ENCODE results near the gene FCGR3A. TPM values are rescaled to one million over a fixed set of nuclear protein-coding genes. Genes with fewer than 3 reads are reported as not detected.
"Not testable (repeated sequence)": the region's sequence is repeated elsewhere in the genome, so short reads cannot be mapped to it uniquely, and the experiment has no call there.

The FCGR3A gene
- total and polyA plus RNA-seq, 2 experiments from 2014 or later = not detected

DNA sequence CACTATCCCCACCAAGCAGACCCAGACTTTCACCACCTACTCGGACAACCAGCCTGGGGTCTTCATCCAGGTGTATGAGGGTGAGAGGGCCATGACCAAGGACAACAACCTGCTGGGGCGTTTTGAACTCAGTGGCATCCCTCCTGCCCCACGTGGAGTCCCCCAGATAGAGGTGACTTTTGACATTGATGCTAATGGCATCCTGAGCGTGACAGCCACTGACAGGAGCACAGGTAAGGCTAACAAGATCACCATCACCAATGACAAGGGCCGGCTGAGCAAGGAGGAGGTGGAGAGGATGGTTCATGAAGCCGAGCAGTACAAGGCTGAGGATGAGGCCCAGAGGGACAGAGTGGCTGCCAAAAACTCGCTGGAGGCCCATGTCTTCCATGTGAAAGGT lies 23.7 kb downstream of the FCGR3A start:
- not testable (repeated sequence) for H3K27ac ChIP-seq; H3K79me2 ChIP-seq (ENCODE audit: insufficient read depth)

DNA sequence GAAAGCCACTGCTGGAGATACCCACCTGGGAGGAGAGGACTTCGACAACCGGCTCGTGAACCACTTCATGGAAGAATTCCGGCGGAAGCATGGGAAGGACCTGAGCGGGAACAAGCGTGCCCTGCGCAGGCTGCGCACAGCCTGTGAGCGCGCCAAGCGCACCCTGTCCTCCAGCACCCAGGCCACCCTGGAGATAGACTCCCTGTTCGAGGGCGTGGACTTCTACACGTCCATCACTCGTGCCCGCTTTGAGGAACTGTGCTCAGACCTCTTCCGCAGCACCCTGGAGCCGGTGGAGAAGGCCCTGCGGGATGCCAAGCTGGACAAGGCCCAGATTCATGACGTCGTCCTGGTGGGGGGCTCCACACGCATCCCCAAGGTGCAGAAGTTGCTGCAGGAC lies 24.3 kb downstream of the FCGR3A start:
- in situ Hi-C loops (cut with MboI) = not testable (repeated sequence)

More for the DNA sequence above, 23.7 kb downstream of the FCGR3A start:
- H3K9me2 ChIP-seq (ENCODE audit: insufficient read depth); H3K4me2 ChIP-seq (ENCODE audit: unreplicated experiment); H3K4me1 ChIP-seq (ENCODE audit: insufficient read depth); H3K27me3 ChIP-seq (replicated peaks; ENCODE audit: insufficient read depth); H3K4me3 ChIP-seq; H4K20me1 ChIP-seq (ENCODE audit: insufficient read depth); in situ Hi-C loops (cut with MboI); H3K36me3 ChIP-seq (ENCODE audit: low read depth); H3F3A ChIP-seq (ENCODE audit: insufficient read depth); H2AFZ ChIP-seq; DNase-seq; H3K9me3 ChIP-seq (ENCODE audit: low read depth); H3K9ac ChIP-seq: not testable (repeated sequence)
- WGBS, 2 experiments (ENCODE audit: low coverage in 1 of 2, low lambda C conversion rate in 2 of 2, missing lambda C conversion rate in 2 of 2) = 68 to 77% methylated on average over 7 of the region's 7 CpGs

DNA sequence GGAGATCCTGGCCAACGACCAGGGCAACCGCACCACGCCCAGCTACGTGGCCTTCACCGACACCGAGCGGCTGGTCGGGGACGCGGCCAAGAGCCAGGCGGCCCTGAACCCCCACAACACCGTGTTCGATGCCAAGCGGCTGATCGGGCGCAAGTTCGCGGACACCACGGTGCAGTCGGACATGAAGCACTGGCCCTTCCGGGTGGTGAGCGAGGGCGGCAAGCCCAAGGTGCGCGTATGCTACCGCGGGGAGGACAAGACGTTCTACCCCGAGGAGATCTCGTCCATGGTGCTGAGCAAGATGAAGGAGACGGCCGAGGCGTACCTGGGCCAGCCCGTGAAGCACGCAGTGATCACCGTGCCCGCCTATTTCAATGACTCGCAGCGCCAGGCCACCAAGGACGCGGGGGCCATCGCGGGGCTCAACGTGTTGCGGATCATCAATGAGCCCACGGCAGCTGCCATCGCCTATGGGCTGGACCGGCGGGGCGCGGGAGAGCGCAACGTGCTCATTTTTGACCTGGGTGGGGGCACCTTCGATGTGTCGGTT lies 24.8 kb downstream of the FCGR3A start:
- in situ Hi-C loops (cut with MboI); H3K4me1 ChIP-seq (ENCODE audit: insufficient read depth); H3K27ac ChIP-seq; H3K4me2 ChIP-seq (ENCODE audit: unreplicated experiment); H3K27me3 ChIP-seq (replicated peaks; ENCODE audit: insufficient read depth); H3K9me3 ChIP-seq (ENCODE audit: low read depth); H3K79me2 ChIP-seq (ENCODE audit: insufficient read depth); H3K9me2 ChIP-seq (ENCODE audit: insufficient read depth); H4K20me1 ChIP-seq (ENCODE audit: insufficient read depth); H3F3A ChIP-seq (ENCODE audit: insufficient read depth); H3K36me3 ChIP-seq (ENCODE audit: low read depth): not testable (repeated sequence)
- DNase-seq = peak; percentile 24
- H3K4me3 ChIP-seq = peak overlapping the region; percentile 79
- H2AFZ ChIP-seq = peak overlapping the region; percentile 62; the same call in 1 of the 2 replicates
- WGBS, 2 experiments (ENCODE audit: low coverage in 1 of 2, low lambda C conversion rate in 2 of 2, missing lambda C conversion rate in 2 of 2) = 3 to 5% methylated on average over 23 to 25 of the region's 55 CpGs
- H3K9ac ChIP-seq = peak overlapping the region; percentile 81

More for the DNA sequence above, 24.3 kb downstream of the FCGR3A start:
- WGBS, 2 experiments (ENCODE audit: low coverage in 1 of 2, low lambda C conversion rate in 2 of 2, missing lambda C conversion rate in 2 of 2) = 43 to 48% methylated on average over 16 to 21 of the region's 23 CpGs
- peak overlapping the region; percentile 79 for H3K4me3 ChIP-seq
- H3K27me3 ChIP-seq (replicated peaks; ENCODE audit: insufficient read depth); H3K27ac ChIP-seq; H3K9me2 ChIP-seq (ENCODE audit: insufficient read depth); DNase-seq; H3K79me2 ChIP-seq (ENCODE audit: insufficient read depth); H3K4me2 ChIP-seq (ENCODE audit: unreplicated experiment); H3K9me3 ChIP-seq (ENCODE audit: low read depth); H3F3A ChIP-seq (ENCODE audit: insufficient read depth); H3K4me1 ChIP-seq (ENCODE audit: insufficient read depth); H4K20me1 ChIP-seq (ENCODE audit: insufficient read depth); H3K36me3 ChIP-seq (ENCODE audit: low read depth); H3K9ac ChIP-seq: not testable (repeated sequence)
- peak overlapping the region; percentile 62; the same call in 1 of the 2 replicates for H2AFZ ChIP-seq

DNA sequence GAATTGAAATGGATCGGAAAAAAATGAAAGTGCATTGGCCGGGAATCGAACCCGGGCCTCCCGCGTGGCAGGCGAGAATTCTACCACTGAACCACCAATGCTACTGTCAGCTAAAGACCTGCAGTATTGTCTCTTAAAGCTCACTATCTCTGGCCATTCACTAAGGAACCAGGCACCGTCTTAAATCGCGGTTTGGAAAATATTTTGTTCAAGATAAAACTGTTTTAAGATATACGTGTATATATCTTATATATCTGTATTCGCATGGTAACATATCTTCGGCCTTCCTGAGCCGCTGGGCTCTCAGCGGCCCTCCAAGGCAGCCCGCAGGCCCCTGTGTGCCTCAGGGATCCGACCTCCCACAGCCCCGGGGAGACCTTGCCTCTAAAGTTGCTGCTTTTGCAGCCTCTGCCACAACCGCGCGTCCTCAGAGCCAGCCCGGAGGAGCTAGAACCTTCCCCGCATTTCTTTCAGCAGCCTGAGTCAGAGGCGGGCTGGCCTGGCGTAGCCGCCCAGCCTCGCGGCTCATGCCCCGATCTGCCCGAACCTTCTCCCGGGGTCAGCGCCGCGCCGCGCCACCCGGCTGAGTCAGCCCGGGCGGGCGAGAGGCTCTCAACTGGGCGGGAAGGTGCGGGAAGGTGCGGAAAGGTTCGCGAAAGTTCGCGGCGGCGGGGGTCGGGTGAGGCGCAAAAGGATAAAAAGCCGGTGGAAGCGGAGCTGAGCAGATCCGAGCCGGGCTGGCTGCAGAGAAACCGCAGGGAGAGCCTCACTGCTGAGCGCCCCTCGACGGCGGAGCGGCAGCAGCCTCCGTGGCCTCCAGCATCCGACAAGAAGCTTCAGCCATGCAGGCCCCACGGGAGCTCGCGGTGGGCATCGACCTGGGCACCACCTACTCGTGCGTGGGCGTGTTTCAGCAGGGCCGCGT lies 25.5 kb downstream of the FCGR3A start, which contains the start of gene HSPA6:
TSS of gene HSPA6 (plus strand) at position 724 of the 925 bp plus-strand sequence. CDS start at position 843, 119 bp downstream.
- 1% methylated on average over 56 to 60 of the region's 72 CpGs for WGBS, 2 experiments (ENCODE audit: low coverage in 1 of 2, low lambda C conversion rate in 2 of 2, missing lambda C conversion rate in 2 of 2)
- H3K4me1 ChIP-seq (ENCODE audit: insufficient read depth); H3K9me3 ChIP-seq (ENCODE audit: low read depth); H3K36me3 ChIP-seq (ENCODE audit: low read depth); H3K27me3 ChIP-seq (replicated peaks; ENCODE audit: insufficient read depth); H4K20me1 ChIP-seq (ENCODE audit: insufficient read depth); H3K9me2 ChIP-seq (ENCODE audit: insufficient read depth); in situ Hi-C loops (cut with MboI); H3K79me2 ChIP-seq (ENCODE audit: insufficient read depth); H3F3A ChIP-seq (ENCODE audit: insufficient read depth): not testable (repeated sequence)
- peak; percentile 93 for DNase-seq
- H3K4me3 ChIP-seq = peak within 1 kb of the TSS; percentile 79
- peak within 1 kb of the TSS; percentile 95 for H2AFZ ChIP-seq
- H3K27ac ChIP-seq = peak within 1 kb of the TSS; percentile 85
- H3K4me2 ChIP-seq (ENCODE audit: unreplicated experiment) = peak within 1 kb of the TSS; percentile 90
- H3K9ac ChIP-seq = peak within 1 kb of the TSS; percentile 81

DNA sequence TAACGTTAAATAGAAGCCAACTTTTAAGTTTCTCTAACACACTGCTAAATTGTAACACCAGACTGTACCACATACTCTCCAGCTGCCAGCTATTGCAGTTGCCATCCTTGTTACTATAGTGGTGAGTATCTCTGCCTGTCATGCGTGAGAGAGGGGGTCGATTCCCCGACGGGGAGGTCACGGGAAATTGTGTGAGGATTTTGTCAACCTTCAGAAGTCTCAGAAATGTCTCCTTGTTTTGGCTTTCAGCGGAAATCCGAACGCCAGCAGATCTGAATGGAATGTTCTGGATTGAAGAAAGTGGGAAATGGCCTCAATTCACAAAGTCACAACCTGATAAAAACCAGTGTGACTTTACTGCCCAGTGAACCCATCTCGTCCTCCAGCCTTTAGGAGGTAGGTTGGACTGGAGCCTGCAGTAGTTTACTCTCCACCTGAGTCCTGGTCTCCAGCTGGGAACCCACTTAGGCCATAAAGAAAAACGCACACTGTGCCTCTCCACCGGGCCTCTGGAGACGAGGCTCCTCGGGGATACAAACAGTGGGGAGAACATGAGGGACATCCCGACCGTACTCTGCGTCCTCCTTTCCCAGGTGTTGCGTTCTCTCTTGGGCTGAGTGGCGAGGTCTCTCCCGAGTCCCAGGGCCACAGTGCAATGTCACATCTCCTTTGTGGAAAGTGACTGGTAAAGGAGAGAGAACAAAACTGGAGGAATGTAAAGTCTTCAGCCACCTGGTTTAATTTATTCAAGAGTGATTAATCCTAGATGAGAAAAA lies 26.4 kb downstream of the FCGR3A start:
- H3K36me3 ChIP-seq (ENCODE audit: low read depth); H3K4me1 ChIP-seq (ENCODE audit: insufficient read depth); H2AFZ ChIP-seq; H3K79me2 ChIP-seq (ENCODE audit: insufficient read depth); H3K27me3 ChIP-seq (replicated peaks; ENCODE audit: insufficient read depth); H3K9ac ChIP-seq; H3F3A ChIP-seq (ENCODE audit: insufficient read depth); H4K20me1 ChIP-seq (ENCODE audit: insufficient read depth); DNase-seq; in situ Hi-C loops (cut with MboI); H3K9me2 ChIP-seq (ENCODE audit: insufficient read depth); H3K4me3 ChIP-seq; H3K9me3 ChIP-seq (ENCODE audit: low read depth); H3K4me2 ChIP-seq (ENCODE audit: unreplicated experiment); H3K27ac ChIP-seq: not testable (repeated sequence)
- WGBS, 2 experiments (ENCODE audit: low coverage in 1 of 2, low lambda C conversion rate in 2 of 2, missing lambda C conversion rate in 2 of 2) = 49 to 55% methylated on average over 18 to 20 of the region's 20 CpGs

DNA sequence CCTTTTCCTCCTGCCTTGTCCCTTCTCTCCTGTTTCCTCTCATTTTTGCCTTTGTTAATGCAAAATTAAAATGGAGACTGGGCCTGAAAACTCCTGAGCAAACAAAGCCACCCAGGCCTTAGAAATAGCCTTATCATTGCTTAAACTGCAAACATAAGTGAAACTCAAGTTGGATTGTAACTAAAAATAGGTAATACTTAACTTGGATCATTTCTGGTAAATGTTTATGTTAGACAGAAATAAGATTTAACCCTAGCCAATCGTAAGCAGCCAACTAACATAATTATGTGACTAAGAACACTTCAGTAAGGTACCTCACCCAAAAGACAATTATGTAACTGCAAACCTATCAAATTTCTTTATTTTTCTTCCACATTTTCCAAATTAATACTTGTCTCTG lies 35.7 kb downstream of the FCGR3A start:
- Histone ChIP-seq H3K4me1 (ENCODE audit: insufficient read depth) (peaks cover 16% of the 10 kb centered on the region), H3K4me3 (0 out of 2 replicates have a peak overlapping the region, but pooled peaks have one; percentile 1), H2AFZ (peak overlapping the region; percentile 73), H3K27ac (peak overlapping the region; percentile 40), H3K4me2 (ENCODE audit: unreplicated experiment) (peak overlapping the region; percentile 11), H3K9ac (peak overlapping the region; percentile 51)
- H3K9me3 ChIP-seq (ENCODE audit: low read depth); H4K20me1 ChIP-seq (ENCODE audit: insufficient read depth); H3K9me2 ChIP-seq (ENCODE audit: insufficient read depth); in situ Hi-C loops (cut with MboI); H3F3A ChIP-seq (ENCODE audit: insufficient read depth); H3K36me3 ChIP-seq (ENCODE audit: low read depth); H3K27me3 ChIP-seq (replicated peaks; ENCODE audit: insufficient read depth); H3K79me2 ChIP-seq (ENCODE audit: insufficient read depth): not testable (repeated sequence)
- 87 to 88% methylated on average over 1 of the region's 1 CpG for WGBS, 2 experiments (ENCODE audit: low coverage in 1 of 2, low lambda C conversion rate in 2 of 2, missing lambda C conversion rate in 2 of 2)
- DNase-seq = peak; percentile 16

DNA sequence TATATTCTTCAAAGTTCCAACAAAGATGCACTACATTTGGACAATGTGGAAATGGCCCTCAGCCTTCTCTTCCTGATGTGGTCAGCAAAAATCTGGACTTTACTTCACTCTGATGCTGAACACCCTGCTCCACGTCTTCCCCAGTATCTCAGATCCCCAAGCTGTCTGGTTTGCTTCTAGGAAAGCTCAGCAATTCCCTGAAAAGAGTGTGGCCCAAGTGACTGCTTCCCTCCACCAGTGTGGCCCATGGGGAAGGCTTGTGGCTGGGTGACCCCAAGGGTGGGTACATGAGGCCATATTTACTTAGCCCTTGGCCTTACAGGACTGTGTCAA lies 36.2 kb downstream of the FCGR3A start:
- peak overlapping the region; percentile 51 for H3K9ac ChIP-seq
- H3K9me2 ChIP-seq (ENCODE audit: insufficient read depth); H3K36me3 ChIP-seq (ENCODE audit: low read depth); H3K4me3 ChIP-seq; H3K79me2 ChIP-seq (ENCODE audit: insufficient read depth); H4K20me1 ChIP-seq (ENCODE audit: insufficient read depth); H3K9me3 ChIP-seq (ENCODE audit: low read depth); DNase-seq; H3K27me3 ChIP-seq (replicated peaks; ENCODE audit: insufficient read depth); H3F3A ChIP-seq (ENCODE audit: insufficient read depth); in situ Hi-C loops (cut with MboI): not testable (repeated sequence)
- H3K27ac ChIP-seq = peak overlapping the region; percentile 40
- H3K4me1 ChIP-seq (ENCODE audit: insufficient read depth) = peaks cover 16% of the 10 kb centered on the region
- H2AFZ ChIP-seq = peak overlapping the region; percentile 73; the same call in 1 of the 2 replicates
- WGBS, 2 experiments (ENCODE audit: low coverage in 1 of 2, low lambda C conversion rate in 2 of 2, missing lambda C conversion rate in 2 of 2) = 43 to 60% methylated on average over 1 of the region's 1 CpG
- peak overlapping the region; percentile 11 for H3K4me2 ChIP-seq (ENCODE audit: unreplicated experiment)
